ENCODE measurements around the gene FMN2.

The FMN2 gene

DNA sequence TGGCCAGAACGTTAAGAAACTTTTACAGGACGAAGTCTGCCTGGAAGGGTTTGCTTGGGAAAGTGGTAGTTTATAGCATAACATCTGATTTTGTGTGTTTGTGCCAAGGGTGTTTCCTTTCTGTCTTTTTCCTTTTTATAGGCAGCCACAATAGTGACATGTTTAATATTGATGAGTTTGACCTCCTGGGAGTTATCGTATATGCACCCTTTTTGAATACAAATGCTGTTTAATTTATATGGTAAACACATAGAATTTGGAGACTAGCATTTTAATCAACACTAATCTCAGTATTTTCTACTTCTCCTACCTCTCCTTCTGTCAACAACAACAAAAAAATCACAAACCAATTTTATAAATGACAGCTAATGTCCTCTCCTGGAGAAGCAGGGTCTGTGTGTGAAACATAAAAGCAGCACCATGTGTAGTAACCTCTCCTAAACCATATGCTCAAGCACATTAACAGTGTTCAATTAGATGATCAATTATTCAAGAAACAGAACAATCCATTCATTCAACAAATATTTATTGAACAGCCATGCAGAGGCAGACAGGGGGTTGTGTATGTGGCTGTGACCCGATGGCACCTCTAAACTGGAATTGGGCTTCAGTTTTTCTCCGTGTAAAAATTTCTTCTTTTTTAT is 604 bp upstream of the FMN2 start:
- TF ChIP-seq, protein P1, sequence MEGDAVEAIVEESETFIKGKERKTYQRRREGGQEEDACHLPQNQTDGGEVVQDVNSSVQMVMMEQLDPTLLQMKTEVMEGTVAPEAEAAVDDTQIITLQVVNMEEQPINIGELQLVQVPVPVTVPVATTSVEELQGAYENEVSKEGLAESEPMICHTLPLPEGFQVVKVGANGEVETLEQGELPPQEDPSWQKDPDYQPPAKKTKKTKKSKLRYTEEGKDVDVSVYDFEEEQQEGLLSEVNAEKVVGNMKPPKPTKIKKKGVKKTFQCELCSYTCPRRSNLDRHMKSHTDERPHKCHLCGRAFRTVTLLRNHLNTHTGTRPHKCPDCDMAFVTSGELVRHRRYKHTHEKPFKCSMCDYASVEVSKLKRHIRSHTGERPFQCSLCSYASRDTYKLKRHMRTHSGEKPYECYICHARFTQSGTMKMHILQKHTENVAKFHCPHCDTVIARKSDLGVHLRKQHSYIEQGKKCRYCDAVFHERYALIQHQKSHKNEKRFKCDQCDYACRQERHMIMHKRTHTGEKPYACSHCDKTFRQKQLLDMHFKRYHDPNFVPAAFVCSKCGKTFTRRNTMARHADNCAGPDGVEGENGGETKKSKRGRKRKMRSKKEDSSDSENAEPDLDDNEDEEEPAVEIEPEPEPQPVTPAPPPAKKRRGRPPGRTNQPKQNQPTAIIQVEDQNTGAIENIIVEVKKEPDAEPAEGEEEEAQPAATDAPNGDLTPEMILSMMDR (IDR thresholded peaks at IDR 0.05), result no peak
- Histone ChIP-seq H3K9me3 (no peaks in the 10 kb centered on the region), H3K27me3 (peaks cover 3 to 55% of the 10 kb centered on the region in 2 donors), H3K4me3 (no peak overlapping the region), H3K4me1 (peaks cover 0 to 25% (median 21%) of the 10 kb centered on the region in 4 donors), H3K27ac (no peak overlapping the region), H3K36me3 (no peaks in the 10 kb centered on the region)
- intact Hi-C loops (cut with DNase I; ENCODE audit: low total_unique reads), result no loop called here
- no peak for DNase-seq

DNA sequence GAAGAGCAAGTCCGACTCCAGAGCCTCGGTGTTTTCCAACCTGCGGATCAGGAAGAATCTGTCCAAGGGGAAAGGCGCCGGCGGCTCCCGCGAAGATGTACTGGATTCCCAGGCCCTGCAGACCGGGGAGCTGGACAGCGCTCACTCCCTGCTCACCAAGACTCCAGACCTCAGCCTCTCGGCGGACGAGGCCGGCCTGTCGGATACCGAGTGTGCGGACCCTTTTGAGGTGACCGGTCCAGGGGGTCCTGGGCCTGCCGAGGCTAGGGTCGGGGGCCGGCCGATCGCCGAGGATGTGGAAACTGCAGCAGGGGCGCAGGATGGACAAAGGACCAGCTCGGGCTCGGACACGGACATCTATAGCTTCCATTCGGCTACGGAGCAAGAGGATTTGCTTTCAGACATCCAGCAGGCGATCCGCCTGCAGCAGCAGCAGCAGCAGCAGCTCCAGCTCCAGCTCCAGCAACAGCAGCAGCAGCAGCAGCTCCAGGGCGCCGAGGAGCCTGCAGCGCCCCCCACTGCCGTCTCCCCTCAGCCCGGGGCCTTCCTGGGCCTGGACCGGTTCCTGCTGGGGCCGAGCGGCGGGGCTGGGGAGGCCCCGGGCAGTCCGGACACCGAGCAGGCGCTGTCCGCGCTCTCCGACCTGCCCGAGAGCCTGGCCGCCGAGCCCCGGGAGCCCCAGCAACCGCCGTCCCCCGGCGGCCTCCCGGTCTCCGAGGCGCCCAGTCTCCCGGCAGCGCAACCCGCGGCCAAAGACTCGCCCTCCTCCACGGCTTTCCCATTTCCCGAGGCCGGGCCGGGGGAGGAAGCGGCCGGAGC is 827 bp downstream of the FMN2 start:
- Histone ChIP-seq H3K27me3 (peaks cover 3 to 51% of the 10 kb centered on the region in 2 donors), H3K4me3 (peak overlapping the region; percentile 23 to 41), H3K9me3 (no peaks in the 10 kb centered on the region), H3K36me3 (no peaks in the 10 kb centered on the region), H3K27ac (no peak overlapping the region), H3K4me1 (peaks cover 0 to 25% (median 21%) of the 10 kb centered on the region in 4 donors)
- TF ChIP-seq, protein P1 (IDR thresholded peaks at IDR 0.05), result no peak
- no peak for DNase-seq
- intact Hi-C loops (cut with DNase I; ENCODE audit: low total_unique reads), result no loop called here

DNA sequence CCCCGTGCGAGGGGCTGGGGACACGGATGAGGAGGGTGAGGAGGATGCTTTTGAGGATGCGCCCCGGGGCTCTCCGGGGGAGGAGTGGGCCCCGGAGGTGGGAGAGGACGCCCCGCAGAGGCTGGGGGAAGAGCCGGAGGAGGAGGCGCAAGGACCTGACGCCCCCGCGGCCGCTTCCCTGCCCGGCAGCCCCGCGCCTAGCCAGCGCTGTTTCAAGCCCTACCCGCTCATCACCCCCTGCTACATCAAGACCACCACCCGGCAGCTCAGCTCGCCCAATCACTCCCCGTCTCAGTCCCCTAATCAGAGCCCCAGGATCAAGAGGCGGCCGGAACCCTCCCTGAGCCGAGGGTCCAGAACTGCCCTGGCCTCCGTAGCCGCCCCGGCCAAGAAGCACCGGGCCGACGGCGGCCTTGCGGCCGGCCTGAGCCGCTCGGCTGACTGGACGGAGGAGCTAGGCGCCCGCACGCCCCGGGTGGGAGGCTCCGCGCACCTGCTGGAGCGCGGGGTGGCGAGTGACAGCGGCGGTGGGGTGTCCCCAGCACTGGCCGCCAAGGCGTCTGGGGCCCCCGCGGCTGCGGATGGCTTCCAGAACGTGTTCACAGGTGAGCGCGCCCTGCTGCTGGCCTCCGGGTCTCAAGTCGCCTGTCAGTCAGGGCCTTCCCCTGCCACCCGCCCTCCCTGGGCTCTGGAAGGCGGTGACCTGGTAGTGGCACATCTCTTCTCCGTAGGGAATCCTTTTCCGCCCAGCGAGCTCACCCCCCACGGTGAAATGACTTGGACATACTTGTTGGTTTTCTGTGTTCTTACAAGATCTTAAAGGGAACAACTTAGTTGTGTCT is 1.7 kb downstream of the FMN2 start:
- DNase-seq, result no peak
- Histone ChIP-seq H3K4me3 (peak overlapping the region; percentile 23 to 41), H3K27ac (no peak overlapping the region), H3K36me3 (no peaks in the 10 kb centered on the region), H3K27me3 (peaks cover 3 to 51% of the 10 kb centered on the region in 2 donors), H3K9me3 (no peaks in the 10 kb centered on the region), H3K4me1 (peaks cover 0 to 25% (median 21%) of the 10 kb centered on the region in 4 donors)
- TF ChIP-seq, protein P1 (IDR thresholded peaks at IDR 0.05), result no peak
- intact Hi-C loops (cut with DNase I; ENCODE audit: low total_unique reads), result no loop called here

DNA sequence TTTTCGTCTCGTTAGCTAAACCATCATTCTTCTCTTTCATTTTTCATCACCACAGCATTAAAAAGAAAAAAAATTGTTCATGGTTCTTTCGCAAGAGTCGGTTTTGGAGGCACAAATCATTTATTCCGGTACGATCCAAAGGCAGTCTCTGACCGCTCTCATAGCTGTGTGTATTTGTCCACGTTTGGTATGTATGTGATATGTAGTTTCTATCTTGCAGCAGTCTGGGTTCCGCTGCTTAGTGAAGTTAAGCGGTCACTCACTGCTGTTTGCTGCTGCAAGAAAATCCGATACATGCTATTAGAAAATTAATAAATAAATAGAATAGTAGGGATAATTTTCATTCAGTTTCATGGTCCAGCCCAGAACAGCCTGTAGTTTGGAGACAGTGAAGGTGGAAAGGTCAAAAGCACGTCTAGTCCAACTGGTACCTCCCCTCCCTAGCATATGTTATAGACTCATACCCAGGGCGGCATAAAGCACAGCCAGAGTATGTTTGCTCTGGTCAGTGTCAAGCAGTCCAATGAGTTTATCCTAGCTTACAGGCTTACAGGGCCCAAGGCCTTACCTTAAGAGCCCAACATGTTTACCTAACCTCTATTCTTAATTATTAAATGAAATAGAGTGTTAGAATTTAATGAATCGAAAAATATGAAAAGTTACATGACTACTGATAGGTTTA is 2.5 kb downstream of the FMN2 start:
- no peak overlapping the region for H3K27ac ChIP-seq
- TF ChIP-seq, protein P1 (IDR thresholded peaks at IDR 0.05), result no peak
- peaks cover 3 to 51% of the 10 kb centered on the region in 2 donors for H3K27me3 ChIP-seq

DNA sequence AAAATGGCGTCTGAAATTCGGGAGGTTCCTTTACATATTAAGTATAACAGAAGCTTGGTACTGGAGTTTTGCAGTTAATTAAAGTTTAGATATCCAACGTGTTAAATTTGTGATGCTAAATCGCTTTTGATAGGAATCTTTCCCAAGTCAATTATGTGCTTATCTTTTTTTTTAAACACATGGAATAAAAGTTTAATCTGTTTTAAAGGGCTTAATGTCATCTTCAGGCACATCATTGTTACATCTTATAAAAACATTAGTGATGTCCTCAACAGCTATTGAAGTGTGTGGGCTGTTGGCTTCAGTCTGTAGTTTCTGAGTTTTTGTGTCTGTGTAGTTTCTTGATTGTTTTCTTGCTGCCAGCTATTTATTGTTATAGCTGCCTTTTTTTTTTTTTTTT is 5.3 kb downstream of the FMN2 start:
- H3K27me3 ChIP-seq, result peaks cover 3 to 32% of the 10 kb centered on the region in 2 donors
- no peak for DNase-seq
- H3K4me3 ChIP-seq, result no peak overlapping the region
- H3K9me3 ChIP-seq, result no peaks in the 10 kb centered on the region
- H3K36me3 ChIP-seq, result no peaks in the 10 kb centered on the region
- H3K4me1 ChIP-seq, result peaks cover 0 to 18% (median 17%) of the 10 kb centered on the region in 4 donors
- no peak overlapping the region for H3K27ac ChIP-seq
- TF ChIP-seq, protein P1 (IDR thresholded peaks at IDR 0.05), result no peak
- intact Hi-C loops (cut with DNase I; ENCODE audit: low total_unique reads), result no loop called here

More for the DNA sequence above, 2.5 kb downstream of the FMN2 start:
- no peak for DNase-seq
- Histone ChIP-seq H3K4me3 (no peak overlapping the region), H3K4me1 (peaks cover 0 to 25% (median 21%) of the 10 kb centered on the region in 4 donors), H3K36me3 (no peaks in the 10 kb centered on the region), H3K9me3 (no peaks in the 10 kb centered on the region)
- intact Hi-C loops (cut with DNase I; ENCODE audit: low total_unique reads), result no loop called here

All from tibial artery (tissue), 4 donors.